ENCODE data around the gene ATP1A4. TPM values are rescaled to one million over a fixed set of nuclear protein-coding genes. Genes with fewer than 3 reads are reported as not detected.

The ATP1A4 gene
- total and polyA plus RNA-seq, 9 of the 15 experiments (the other 6 are each of a cell fraction or from before 2014, with no cell fraction given), result 0.07 TPM; not detected in 8

DNA sequence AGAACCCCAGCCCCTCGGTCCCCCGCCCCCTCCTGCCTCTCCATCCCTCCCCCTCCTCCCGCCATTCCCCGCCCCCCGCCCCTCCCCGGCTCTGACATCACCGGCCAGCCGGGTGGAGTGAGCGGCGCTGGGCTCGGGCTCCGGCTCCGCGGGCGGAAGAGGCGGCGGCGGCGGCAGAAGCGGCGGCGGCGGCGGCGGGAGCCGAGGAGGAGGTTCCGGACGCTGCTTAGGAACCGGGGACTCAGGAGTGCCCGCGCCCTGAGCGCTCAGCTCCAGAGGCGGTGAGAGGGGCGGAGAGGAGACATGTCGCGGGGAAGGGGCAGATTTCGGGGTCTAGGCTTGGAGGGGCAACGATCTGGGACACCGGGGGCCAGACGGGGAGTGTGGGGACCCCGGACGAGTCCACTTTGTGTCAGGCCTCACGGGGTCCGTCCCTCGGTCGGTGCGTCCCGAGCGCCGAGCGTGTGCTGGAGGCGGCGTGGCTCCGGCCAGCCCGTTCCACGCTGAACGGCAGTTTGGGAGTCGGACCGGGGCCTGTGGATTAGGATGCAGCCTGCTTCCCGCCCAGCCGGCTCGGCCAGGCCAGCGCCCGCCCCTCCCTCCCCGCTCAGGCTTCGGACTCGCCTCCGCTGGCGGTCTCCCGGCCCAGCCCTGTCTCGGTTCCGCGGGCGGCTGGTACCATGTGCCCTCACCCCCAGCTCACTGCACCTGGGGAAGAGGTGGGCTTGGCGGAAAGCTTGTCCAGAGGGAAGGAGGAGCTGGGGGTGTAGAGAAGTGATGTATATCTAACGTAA is 54.0 kb downstream of the ATP1A4 start, which contains the start of gene PEA15 (continued):
- TF ChIP-seq HDAC3 (IDR thresholded peaks at IDR 0.05; ENCODE audit: borderline replicate concordance, partially characterized antibody) (no peak), ZNF23 (CRISPR knock-in tag; IDR thresholded peaks at IDR 0.05) (no peak), XRCC4 (IDR thresholded peaks at IDR 0.05; ENCODE audit: extremely low read depth, insufficient read depth, insufficient read length) (no peak), ZNF324 (CRISPR knock-in tag; IDR thresholded peaks at IDR 0.05) (no peak), HNRNPK (IDR thresholded peaks at IDR 0.05; ENCODE audit: low read depth, low read length, poor library complexity, severe bottlenecking) (no peak), ZBTB49 (CRISPR knock-in tag; IDR thresholded peaks at IDR 0.05; ENCODE audit: borderline replicate concordance) (no peak), KHSRP (IDR thresholded peaks at IDR 0.05) (no peak), ZNF347 (CRISPR knock-in tag; IDR thresholded peaks at IDR 0.05; ENCODE audit: low read depth) (no peak), ZNF274 (IDR thresholded peaks at IDR 0.05; ENCODE audit: borderline replicate concordance, low read depth, low read length) (no peak), ZFP1 (CRISPR knock-in tag; IDR thresholded peaks at IDR 0.05) (no peak), ZNF445 (CRISPR knock-in tag; IDR thresholded peaks at IDR 0.05; ENCODE audit: low read depth) (no peak), L3MBTL2 (IDR thresholded peaks at IDR 0.05) (peak; percentile 39; the same call in 1 of the 2 replicates), SRSF7 (optimal IDR thresholded peaks at IDR 0.05; ENCODE audit: low read depth, low read length) (no peak), ZNF212 (CRISPR knock-in tag; IDR thresholded peaks at IDR 0.05) (no peak), TEAD2 (tag; IDR thresholded peaks at IDR 0.05) (no peak), TAL1 (IDR thresholded peaks at IDR 0.05) (no peak), ETV6 (IDR thresholded peaks at IDR 0.05; ENCODE audit: borderline replicate concordance in 1 of 2, low read depth in 2 of 2, low read length in 1 of 2) (no peak), ETV6 (CRISPR knock-in tag; IDR thresholded peaks at IDR 0.05; ENCODE audit: borderline replicate concordance) (no peak), HMGN3 (IDR thresholded peaks at IDR 0.05; ENCODE audit: borderline replicate concordance, extremely low read depth, insufficient read length, low read depth, low read length) (no peak), CBX2 (IDR thresholded peaks at IDR 0.05; ENCODE audit: insufficient read depth, low read length, poor library complexity, severe bottlenecking) (no peak), ZNF695 (CRISPR knock-in tag; IDR thresholded peaks at IDR 0.05) (no peak), SIN3A (IDR thresholded peaks at IDR 0.05; ENCODE audit: borderline replicate concordance in 2 of 2, control insufficient read depth in 1 of 2, low read depth in 2 of 2, low read length in 2 of 2) (peak; percentile 9 to 68; a peak in 1 of 4 replicates)
- TF ChIP-seq, protein P1, sequence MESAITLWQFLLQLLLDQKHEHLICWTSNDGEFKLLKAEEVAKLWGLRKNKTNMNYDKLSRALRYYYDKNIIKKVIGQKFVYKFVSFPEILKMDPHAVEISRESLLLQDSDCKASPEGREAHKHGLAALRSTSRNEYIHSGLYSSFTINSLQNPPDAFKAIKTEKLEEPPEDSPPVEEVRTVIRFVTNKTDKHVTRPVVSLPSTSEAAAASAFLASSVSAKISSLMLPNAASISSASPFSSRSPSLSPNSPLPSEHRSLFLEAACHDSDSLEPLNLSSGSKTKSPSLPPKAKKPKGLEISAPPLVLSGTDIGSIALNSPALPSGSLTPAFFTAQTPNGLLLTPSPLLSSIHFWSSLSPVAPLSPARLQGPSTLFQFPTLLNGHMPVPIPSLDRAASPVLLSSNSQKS (CRISPR knock-in tag; IDR thresholded peaks at IDR 0.05), result no peak
- TF ChIP-seq, protein P2, sequence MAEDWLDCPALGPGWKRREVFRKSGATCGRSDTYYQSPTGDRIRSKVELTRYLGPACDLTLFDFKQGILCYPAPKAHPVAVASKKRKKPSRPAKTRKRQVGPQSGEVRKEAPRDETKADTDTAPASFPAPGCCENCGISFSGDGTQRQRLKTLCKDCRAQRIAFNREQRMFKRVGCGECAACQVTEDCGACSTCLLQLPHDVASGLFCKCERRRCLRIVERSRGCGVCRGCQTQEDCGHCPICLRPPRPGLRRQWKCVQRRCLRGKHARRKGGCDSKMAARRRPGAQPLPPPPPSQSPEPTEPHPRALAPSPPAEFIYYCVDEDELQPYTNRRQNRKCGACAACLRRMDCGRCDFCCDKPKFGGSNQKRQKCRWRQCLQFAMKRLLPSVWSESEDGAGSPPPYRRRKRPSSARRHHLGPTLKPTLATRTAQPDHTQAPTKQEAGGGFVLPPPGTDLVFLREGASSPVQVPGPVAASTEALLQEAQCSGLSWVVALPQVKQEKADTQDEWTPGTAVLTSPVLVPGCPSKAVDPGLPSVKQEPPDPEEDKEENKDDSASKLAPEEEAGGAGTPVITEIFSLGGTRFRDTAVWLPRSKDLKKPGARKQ (CRISPR knock-in tag; IDR thresholded peaks at IDR 0.05), result no peak

All from K562 (cell line).